Measurements from ENCODE around the gene ANXA5. TPM values are rescaled to one million over a fixed set of nuclear protein-coding genes. Genes with fewer than 3 reads are reported as not detected.
"Not testable (repeated sequence)": the region's sequence is repeated elsewhere in the genome, so short reads cannot be mapped to it uniquely, and the experiment has no call there.

ANXA5 gene
- 700 TPM for total RNA-seq
- long read RNA-seq, transcript ANXA5-201 (13 exons, 1,762 nt), result major isoform, 3,521 of 3,846 reads
- long read RNA-seq, partial matches to known transcripts, result 119 of 3,846 reads
- long read RNA-seq, other reads (novel, unspliced or antisense), result 201 of 3,846 reads

GRCh38 chr4:121696581-121697461, at the start of gene ANXA5:
ANXA5 (minus strand) TSS chr4:121696980; CDS start chr4:121696589, 391 bp downstream.
- DNase-seq (ENCODE audit: low spot score), result peak; percentile 96

DNA sequence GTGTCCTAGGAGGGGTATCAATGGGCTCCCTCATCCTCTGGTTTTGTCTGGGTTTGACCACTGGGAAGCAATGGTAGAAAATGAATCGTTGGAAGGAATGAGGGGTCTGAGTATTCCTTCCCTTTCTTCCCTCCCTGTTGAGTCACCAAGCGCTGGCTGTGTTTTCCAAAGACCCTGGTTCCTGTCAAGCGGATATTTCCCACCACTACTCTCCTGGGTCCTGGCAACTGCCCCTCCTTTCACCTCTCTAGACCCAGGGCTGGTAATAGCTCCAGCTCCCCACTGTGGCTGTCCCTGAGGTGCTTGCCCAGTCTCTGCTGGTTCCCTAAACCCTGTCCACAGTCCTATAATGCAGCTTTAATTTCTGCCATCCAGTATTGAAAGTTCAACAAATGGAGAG, 46.0 kb upstream of the ANXA5 start:
- DNase-seq (ENCODE audit: low spot score), result no peak

- DNase-seq (ENCODE audit: low spot score), result no peak
Measured at GRCh38 chr4:121741751-121742150, 45.0 kb upstream of the ANXA5 start.

GRCh38 chr4:121740796-121741409, 44.1 kb upstream of the ANXA5 start:
- DNase-seq (ENCODE audit: low spot score), result no peak

- DNase-seq (ENCODE audit: low spot score), result no peak
Measured at GRCh38 chr4:121739575-121739974, 42.8 kb upstream of the ANXA5 start.

DNA sequence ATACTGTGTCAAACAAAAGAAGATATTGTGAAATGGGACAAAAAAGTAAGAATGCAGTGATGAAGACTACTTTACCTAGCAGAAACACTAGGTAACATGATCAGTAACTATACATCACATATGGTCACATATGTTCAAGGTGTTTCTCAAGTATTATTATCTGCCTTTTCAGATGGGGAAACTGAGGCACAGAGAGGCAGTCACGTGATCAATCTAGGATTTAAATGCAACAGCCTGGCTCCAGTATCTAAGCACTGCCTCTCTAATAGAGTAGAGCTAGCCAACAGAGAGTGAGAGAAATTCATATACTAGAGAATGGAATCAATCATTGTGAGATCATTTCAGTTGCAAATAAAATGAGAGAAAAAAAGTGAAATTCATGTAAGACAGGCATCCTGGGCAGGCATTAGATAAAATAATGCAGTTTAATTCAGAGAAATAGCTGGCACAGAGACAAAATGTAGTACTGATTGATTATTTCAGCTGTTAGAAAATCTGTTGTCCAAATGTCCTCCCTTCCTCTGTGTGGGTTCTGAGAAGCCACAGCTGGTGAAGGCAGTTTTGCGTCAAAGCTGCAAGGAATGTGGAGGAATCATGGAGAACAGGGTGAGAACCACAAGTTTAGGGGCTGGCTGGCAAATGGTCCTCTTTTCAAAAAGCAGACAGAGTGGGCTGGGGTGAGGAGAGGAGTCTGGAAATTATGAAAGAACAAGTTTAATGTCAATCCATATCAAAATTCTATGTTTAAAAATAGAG, 42.2 kb upstream of the ANXA5 start:
- no peak for DNase-seq (ENCODE audit: low spot score)

GRCh38 chr4:121737846-121738554, 41.2 kb upstream of the ANXA5 start:
- DNase-seq (ENCODE audit: low spot score), result no peak

DNA sequence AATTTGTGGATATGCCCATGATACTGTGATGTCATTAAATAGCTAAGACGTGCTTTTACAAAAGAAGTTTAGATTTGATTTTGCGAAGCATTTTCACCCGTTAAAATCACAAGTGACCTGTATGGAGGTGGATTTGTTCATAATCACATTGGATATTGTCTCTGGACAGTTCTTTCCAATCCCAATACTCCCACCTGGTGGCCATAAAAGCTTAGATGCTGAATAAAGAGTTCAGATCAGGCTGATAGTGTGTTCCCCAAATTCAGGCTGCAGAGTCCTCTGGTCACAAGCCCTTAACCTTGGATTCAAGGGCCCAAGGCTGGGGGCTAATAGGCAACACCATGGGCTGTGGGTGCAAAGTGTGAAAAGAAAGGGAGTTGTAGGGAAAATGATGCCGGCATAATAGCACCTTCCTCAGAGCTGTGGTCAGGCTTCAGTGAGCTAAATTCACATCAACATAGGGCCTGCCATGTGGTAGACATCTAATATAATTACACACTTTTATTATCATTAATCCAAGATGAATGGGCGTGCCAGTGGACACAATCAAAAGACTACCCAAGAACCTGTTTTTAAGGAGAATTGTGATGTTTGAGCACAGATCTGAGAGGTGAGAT, 40.1 kb upstream of the ANXA5 start:
- DNase-seq (ENCODE audit: low spot score), result no peak

- no peak for DNase-seq (ENCODE audit: low spot score)
Measured at GRCh38 chr4:121734571-121734970, 37.8 kb upstream of the ANXA5 start.

DNA sequence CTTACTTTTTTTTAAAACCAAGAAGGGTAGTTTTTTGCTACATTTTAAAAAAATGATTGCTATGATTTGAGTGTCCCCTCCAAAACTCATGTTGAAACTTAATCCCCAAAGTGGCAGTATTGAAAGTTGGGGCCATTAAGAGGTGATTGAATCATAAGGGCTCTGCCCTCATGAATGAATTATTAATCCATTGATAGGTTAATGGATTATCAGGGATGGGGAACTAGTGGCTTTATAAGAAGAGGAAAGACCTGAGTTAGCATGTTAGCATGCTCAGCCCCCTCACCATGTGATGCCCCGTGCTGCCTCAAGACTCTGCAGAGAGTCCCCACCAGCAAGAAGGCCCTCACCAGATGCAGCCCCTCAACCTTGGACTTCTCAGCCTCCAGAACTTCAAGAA, 37.2 kb upstream of the ANXA5 start:
- DNase-seq (ENCODE audit: low spot score), result no peak

DNA sequence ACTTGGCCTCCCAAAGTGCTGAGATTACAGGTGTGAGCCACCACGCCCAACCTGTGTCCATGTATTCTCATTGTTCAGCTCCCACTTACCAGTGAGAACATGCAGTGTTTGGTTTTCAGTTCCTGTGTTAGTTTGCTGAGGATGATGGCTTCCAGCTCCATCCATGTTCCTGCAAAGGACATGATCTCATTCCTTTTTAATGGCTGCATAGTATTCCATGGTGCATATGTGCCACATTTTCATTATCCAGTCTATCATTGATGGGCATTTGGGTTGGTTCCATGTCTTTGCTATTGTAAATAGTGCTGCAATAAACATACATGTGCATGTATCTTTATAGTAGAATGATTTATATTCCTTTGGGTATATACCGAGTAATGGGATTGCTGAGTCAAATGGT, 33.0 kb upstream of the ANXA5 start:
- not testable (repeated sequence) for DNase-seq (ENCODE audit: low spot score)

DNA sequence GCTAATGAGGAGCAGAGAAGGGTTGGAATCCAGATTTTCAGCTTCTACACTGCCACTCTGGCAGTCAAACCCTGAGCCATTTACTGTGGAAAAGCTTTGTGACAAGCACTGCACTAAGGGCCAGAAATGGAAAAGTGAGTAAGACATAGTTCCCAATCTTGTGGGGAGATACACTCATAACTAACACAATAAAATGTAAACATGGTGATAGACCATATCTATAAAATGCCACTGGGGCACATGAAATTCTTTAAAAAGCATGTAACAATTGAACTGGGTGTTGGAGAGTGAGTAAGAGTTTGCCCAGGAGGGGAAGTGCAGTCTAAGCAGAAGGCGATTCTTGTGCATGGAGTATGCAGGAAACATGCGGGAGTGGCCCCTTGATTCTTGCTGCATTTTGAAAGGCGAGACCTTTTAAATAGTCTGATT, 32.0 kb upstream of the ANXA5 start:
- DNase-seq (ENCODE audit: low spot score), result no peak

- no peak for DNase-seq (ENCODE audit: low spot score)
Measured at GRCh38 chr4:121728066-121728465, 31.3 kb upstream of the ANXA5 start.

GRCh38 chr4:121726642-121727268, 30.0 kb upstream of the ANXA5 start:
- DNase-seq (ENCODE audit: low spot score), result no peak

GRCh38 chr4:121724671-121725070, 27.9 kb upstream of the ANXA5 start:
- DNase-seq (ENCODE audit: low spot score), result no peak

DNA sequence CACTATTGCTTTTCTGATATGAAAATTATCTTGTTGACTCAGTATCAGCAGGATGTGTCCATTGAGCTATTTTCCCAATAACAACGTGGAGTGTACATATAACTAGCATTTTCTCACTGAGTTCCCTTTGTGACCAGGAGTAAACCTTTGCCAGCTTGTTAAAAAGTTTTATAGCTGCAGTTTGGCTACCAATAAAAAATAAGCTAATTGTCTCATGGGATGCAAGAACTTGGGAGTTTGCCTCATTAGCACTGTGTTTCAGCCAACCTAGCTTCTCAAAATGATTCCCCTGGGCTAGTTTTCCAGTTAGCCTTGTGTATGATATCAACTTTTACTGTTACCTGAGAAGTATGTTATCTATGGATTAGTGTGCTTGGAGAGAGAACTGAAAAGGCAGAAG, 24.9 kb upstream of the ANXA5 start:
- no peak for DNase-seq (ENCODE audit: low spot score)

GRCh38 chr4:121720109-121720508, 23.3 kb upstream of the ANXA5 start:
- DNase-seq (ENCODE audit: low spot score), result no peak

GRCh38 chr4:121717680-121718237, 21.0 kb upstream of the ANXA5 start:
- no peak for DNase-seq (ENCODE audit: low spot score)

- no peak for DNase-seq (ENCODE audit: low spot score)
Measured at GRCh38 chr4:121714548-121714947, 17.8 kb upstream of the ANXA5 start.

- DNase-seq (ENCODE audit: low spot score), result no peak
Measured at GRCh38 chr4:121712783-121713182, 16.0 kb upstream of the ANXA5 start.

Measured in mesenteric fat pad (tissue), 1 donor.